ENCODE results near the gene DDX1.

DNA sequence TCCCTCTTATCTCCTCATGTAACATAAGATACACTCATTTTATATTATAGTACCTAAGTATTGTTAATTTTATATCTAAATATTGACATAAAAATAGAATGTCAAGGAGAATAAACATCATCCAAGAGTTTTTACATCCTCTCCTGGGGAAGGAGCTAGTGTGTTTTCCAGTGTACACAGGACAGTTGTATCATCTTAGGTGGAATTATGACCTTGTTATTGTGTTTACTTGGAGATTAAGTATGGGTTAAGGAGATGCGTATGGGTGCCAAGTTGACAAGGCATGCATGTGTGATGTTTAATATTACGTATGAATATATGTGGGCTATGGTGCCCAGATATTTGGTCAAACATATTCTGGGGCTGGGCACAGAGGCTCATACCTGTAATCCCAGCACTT is 11.2 kb upstream of the DDX1 start:
- TF ChIP-seq, protein P1, sequence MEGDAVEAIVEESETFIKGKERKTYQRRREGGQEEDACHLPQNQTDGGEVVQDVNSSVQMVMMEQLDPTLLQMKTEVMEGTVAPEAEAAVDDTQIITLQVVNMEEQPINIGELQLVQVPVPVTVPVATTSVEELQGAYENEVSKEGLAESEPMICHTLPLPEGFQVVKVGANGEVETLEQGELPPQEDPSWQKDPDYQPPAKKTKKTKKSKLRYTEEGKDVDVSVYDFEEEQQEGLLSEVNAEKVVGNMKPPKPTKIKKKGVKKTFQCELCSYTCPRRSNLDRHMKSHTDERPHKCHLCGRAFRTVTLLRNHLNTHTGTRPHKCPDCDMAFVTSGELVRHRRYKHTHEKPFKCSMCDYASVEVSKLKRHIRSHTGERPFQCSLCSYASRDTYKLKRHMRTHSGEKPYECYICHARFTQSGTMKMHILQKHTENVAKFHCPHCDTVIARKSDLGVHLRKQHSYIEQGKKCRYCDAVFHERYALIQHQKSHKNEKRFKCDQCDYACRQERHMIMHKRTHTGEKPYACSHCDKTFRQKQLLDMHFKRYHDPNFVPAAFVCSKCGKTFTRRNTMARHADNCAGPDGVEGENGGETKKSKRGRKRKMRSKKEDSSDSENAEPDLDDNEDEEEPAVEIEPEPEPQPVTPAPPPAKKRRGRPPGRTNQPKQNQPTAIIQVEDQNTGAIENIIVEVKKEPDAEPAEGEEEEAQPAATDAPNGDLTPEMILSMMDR (conservative IDR thresholded peaks at IDR 0.05; ENCODE audit: low read depth, low read length) = no peak
- TF ChIP-seq EZH2 (IDR thresholded peaks at IDR 0.05; ENCODE audit: low read length, unreplicated experiment) = no peak
- TF ChIP-seq EZH2phosphoT487 (IDR thresholded peaks at IDR 0.05; ENCODE audit: borderline replicate concordance, low read length) = no peak
